NCI-H2107 (cell line): ENCODE results near the gene MTUS2.

Experiments used
- DNase-seq: peaks from one replicate; lab custom pipeline; 2025; lab: John Stamatoyannopoulos, UW

Gene MTUS2

GRCh38 chr13:28820099-28821051 is at the start of gene MTUS2:
Gene MTUS2 (plus strand): TSS chr13:28820339.
- no peak for DNase-seq

- DNase-seq: no peak
These were observed 41.6 kb upstream of the MTUS2 start for GRCh38 chr13:28778308-28779215.

GRCh38 chr13:28792992-28793391 is 27.1 kb upstream of the MTUS2 start:
- DNase-seq: no peak

- no peak for DNase-seq
These were observed 25.7 kb upstream of the MTUS2 start for GRCh38 chr13:28794396-28794795.

- no peak for DNase-seq
These were observed 23.2 kb upstream of the MTUS2 start for GRCh38 chr13:28796938-28797257.

- no peak for DNase-seq
These were observed 14.8 kb upstream of the MTUS2 start for GRCh38 chr13:28805193-28805819.

GRCh38 chr13:28817204-28817603 is 2.9 kb upstream of the MTUS2 start:
- DNase-seq: no peak

GRCh38 chr13:28819046-28819730 is 951 bp upstream of the MTUS2 start:
- no peak for DNase-seq

GRCh38 chr13:28819735-28820098 is 422 bp upstream of the MTUS2 start:
- DNase-seq: no peak

- DNase-seq: no peak
These were observed 2.0 kb downstream of the MTUS2 start for GRCh38 chr13:28822151-28822550.

- DNase-seq: no peak
These were observed 2.7 kb downstream of the MTUS2 start for GRCh38 chr13:28822801-28823200.

GRCh38 chr13:28825379-28825778 is 5.2 kb downstream of the MTUS2 start:
- DNase-seq: no peak

- DNase-seq: no peak
These were observed 6.2 kb downstream of the MTUS2 start for GRCh38 chr13:28826368-28826767.

- DNase-seq: no peak
These were observed 10.4 kb downstream of the MTUS2 start for GRCh38 chr13:28830580-28830979.

- DNase-seq: no peak
These were observed 11.0 kb downstream of the MTUS2 start for GRCh38 chr13:28831117-28831516.

GRCh38 chr13:28837111-28837510 is 17.0 kb downstream of the MTUS2 start:
- DNase-seq: no peak

GRCh38 chr13:28843639-28844038 is 23.5 kb downstream of the MTUS2 start:
- DNase-seq: no peak

GRCh38 chr13:28849441-28849840 is 29.3 kb downstream of the MTUS2 start:
- no peak for DNase-seq

- DNase-seq: no peak
These were observed 30.1 kb downstream of the MTUS2 start for GRCh38 chr13:28850226-28850625.

- no peak for DNase-seq
These were observed 31.3 kb downstream of the MTUS2 start for GRCh38 chr13:28851422-28851821.

GRCh38 chr13:28854657-28855056 is 34.5 kb downstream of the MTUS2 start:
- DNase-seq: no peak

GRCh38 chr13:28856287-28856686 is 36.1 kb downstream of the MTUS2 start:
- DNase-seq: no peak
